HEK293 (cell line): ENCODE results near the gene SLC7A10.
A peak's percentile ranks its signal among the peaks of the same experiment; 100 is the strongest.

Experiments used
- CTCF ChIA-PET: fragments of 350-600 bp; formaldehyde crosslinking; extraction: SDS; loops from one replicate; lab custom pipeline; 2021; ENCODE audit warnings: antibody characterized with exemption; lab: Yijun Ruan, JAX
- POLR2A ChIA-PET: fragments of 300-600 bp; formaldehyde crosslinking; extraction: SDS; loops from one replicate; lab custom pipeline; 2020; ENCODE audit warnings: antibody characterized with exemption, inconsistent platforms; lab: Yijun Ruan, JAX
- H3K27ac ChIP-seq: fragments of 200-500 bp; sonication (Bioruptor generic); 2 replicates; pipeline ENCODE4 v1.5.1; 2014; ENCODE audit warnings: low read depth, low read length, control low read depth, inconsistent platforms; ENCODE audit errors: extremely low read depth
- H3K36me3 ChIP-seq, 2 experiments: fragments of 200-500 bp in 1 of 2; sonication (Bioruptor generic) in 1 of 2; 1 replicate in 1 of 2; 2 replicates in 1 of 2; pipeline ENCODE4 v1.5.1; 2014 to 2017; ENCODE audit warnings: inconsistent platforms in 2 of 2, low read length in 2 of 2; ENCODE audit not compliant: control insufficient read depth in 2 of 2, insufficient read depth in 1 of 2
- H3K4me1 ChIP-seq: fragments of 200-500 bp; sonication (Bioruptor generic); 2 replicates; pipeline ENCODE4 v1.5.1; 2014; ENCODE audit warnings: mild to moderate bottlenecking, low read length, inconsistent platforms; ENCODE audit not compliant: control insufficient read depth, insufficient read depth
- H3K4me3 ChIP-seq: 2 replicates; pipeline ENCODE4 v1.5.1; 2011; ENCODE audit warnings: low read depth, mild to moderate bottlenecking, control low read depth, low read length, moderate library complexity
- H3K9me3 ChIP-seq: fragments of 200-500 bp; sonication (Bioruptor generic); 2 replicates; pipeline ENCODE4 v1.5.1; 2014; ENCODE audit warnings: low read depth, low read length, inconsistent platforms; ENCODE audit not compliant: control insufficient read depth, insufficient read depth
- HIC1 ChIP-seq: fragments of 450-650 bp; formaldehyde crosslinking; IDR thresholded peaks from 2 replicates; pipeline ENCODE4 v1.5.1; 2016; ENCODE audit warnings: missing biosample characterization, missing genetic modification characterization
- KLF1 ChIP-seq: fragments of 450-650 bp; formaldehyde crosslinking; IDR thresholded peaks from 2 replicates; pipeline ENCODE4 v1.5.1; 2016; ENCODE audit warnings: missing biosample characterization, missing genetic modification characterization
- KLF10 ChIP-seq: fragments of 450-650 bp; IDR thresholded peaks from 2 replicates; pipeline ENCODE4 v1.5.1; 2018; ENCODE audit warnings: missing biosample characterization, mild to moderate bottlenecking, missing genetic modification characterization
- KLF16 ChIP-seq: fragments of 450-650 bp; formaldehyde crosslinking; IDR thresholded peaks from 2 replicates; pipeline ENCODE4 v1.5.1; 2017; ENCODE audit warnings: missing biosample characterization, missing genetic modification characterization
- KLF7 ChIP-seq: fragments of 450-650 bp; formaldehyde crosslinking; IDR thresholded peaks from 2 replicates; pipeline ENCODE4 v1.5.1; 2016; ENCODE audit warnings: missing biosample characterization, missing genetic modification characterization, borderline replicate concordance
- KLF9 ChIP-seq: fragments of 450-650 bp; formaldehyde crosslinking; IDR thresholded peaks from 2 replicates; pipeline ENCODE4 v1.5.1; 2016; ENCODE audit warnings: missing biosample characterization, missing genetic modification characterization, low read depth
- PRDM6 ChIP-seq: fragments of 450-650 bp; formaldehyde crosslinking; IDR thresholded peaks from 2 replicates; pipeline ENCODE4 v1.5.1; 2017; ENCODE audit warnings: missing biosample characterization, missing genetic modification characterization
- RBAK ChIP-seq: fragments of 450-650 bp; formaldehyde crosslinking; IDR thresholded peaks from 2 replicates; pipeline ENCODE4 v1.5.1; 2016; ENCODE audit warnings: missing biosample characterization, missing genetic modification characterization
- SETDB1 ChIP-seq: IDR thresholded peaks from one replicate; pipeline ENCODE4 v1.6.1; 2017; ENCODE audit warnings: mild to moderate bottlenecking, low read length, moderate library complexity, mixed read lengths; ENCODE audit not compliant: insufficient read length
- ZBTB48 ChIP-seq: fragments of 450-650 bp; formaldehyde crosslinking; IDR thresholded peaks from 2 replicates; pipeline ENCODE4 v1.5.1; 2016; ENCODE audit warnings: missing biosample characterization, missing genetic modification characterization
- ZNF121 ChIP-seq: fragments of 450-650 bp; formaldehyde crosslinking; IDR thresholded peaks from 2 replicates; pipeline ENCODE4 v1.5.1; 2016; ENCODE audit warnings: missing biosample characterization, missing genetic modification characterization
- ZNF133 ChIP-seq: fragments of 450-650 bp; formaldehyde crosslinking; IDR thresholded peaks from 2 replicates; pipeline ENCODE4 v1.5.1; 2016; ENCODE audit warnings: missing biosample characterization, missing genetic modification characterization
- ZNF157 ChIP-seq: fragments of 450-650 bp; formaldehyde crosslinking; IDR thresholded peaks from 2 replicates; pipeline ENCODE4 v1.5.1; 2016; ENCODE audit warnings: missing biosample characterization, missing genetic modification characterization
- ZNF398 ChIP-seq: fragments of 450-650 bp; formaldehyde crosslinking; IDR thresholded peaks from 2 replicates; pipeline ENCODE4 v1.5.1; 2017; ENCODE audit warnings: missing biosample characterization, missing genetic modification characterization
- ZNF561 ChIP-seq: fragments of 450-650 bp; IDR thresholded peaks from 2 replicates; pipeline ENCODE4 v1.5.1; 2018; ENCODE audit warnings: missing biosample characterization, missing genetic modification characterization, borderline replicate concordance
- ZNF624 ChIP-seq: fragments of 450-650 bp; formaldehyde crosslinking; IDR thresholded peaks from 2 replicates; pipeline ENCODE4 v1.5.1; 2017; ENCODE audit warnings: missing biosample characterization, missing genetic modification characterization
- ZNF692 ChIP-seq: fragments of 450-650 bp; formaldehyde crosslinking; IDR thresholded peaks from 2 replicates; pipeline ENCODE4 v1.5.1; 2016; ENCODE audit warnings: missing biosample characterization, missing genetic modification characterization
- ZNF707 ChIP-seq: fragments of 450-650 bp; formaldehyde crosslinking; IDR thresholded peaks from 2 replicates; pipeline ENCODE4 v1.5.1; 2016; ENCODE audit warnings: missing biosample characterization, missing genetic modification characterization
- ZNF776 ChIP-seq: fragments of 450-650 bp; formaldehyde crosslinking; IDR thresholded peaks from 2 replicates; pipeline ENCODE4 v1.5.0; 2017; ENCODE audit warnings: missing biosample characterization, missing genetic modification characterization, borderline replicate concordance
- ZNF837 ChIP-seq: fragments of 450-650 bp; formaldehyde crosslinking; IDR thresholded peaks from 2 replicates; pipeline ENCODE4 v1.5.1; 2016; ENCODE audit warnings: missing biosample characterization, missing genetic modification characterization
- ZSCAN4 ChIP-seq: fragments of 450-650 bp; formaldehyde crosslinking; IDR thresholded peaks from 2 replicates; pipeline ENCODE4 v1.5.1; 2017; ENCODE audit warnings: missing biosample characterization, missing genetic modification characterization

SLC7A10 gene

DNA sequence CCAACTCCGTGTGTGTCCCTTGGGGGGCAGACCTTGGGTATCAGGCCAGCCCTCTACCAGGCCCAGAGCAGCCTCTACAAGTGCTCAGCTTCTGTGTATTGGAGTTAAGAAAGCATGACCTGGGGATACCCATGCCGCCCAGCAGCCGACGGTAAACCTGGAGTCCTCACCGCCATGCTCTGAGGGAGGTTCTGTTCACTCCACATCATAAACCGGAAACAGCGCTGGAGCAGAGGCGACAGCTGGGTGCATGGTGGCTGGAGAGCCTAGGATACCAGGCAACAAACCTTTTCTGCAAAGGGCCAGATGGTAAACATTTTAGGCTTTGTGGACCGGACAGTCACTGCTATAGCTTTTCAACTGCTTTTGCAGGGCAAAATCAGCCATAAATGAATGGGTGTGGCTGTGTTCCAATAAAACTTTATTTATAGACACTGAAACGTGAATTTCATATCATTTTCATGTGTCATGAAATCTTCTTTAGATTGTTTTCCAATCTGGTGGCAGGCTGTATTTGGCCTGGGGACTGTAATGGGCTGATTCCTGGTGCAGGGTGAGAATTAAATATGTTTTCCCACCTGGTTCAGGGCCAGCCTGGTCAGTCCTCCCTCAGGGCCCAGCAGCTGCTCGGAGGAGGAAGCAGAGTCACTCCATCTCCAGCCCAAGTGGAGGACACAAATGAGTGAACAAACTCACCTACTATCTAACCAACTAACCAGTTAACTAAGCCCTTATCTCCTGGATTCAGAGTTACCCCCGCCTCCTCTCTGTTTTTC lies 45.8 kb upstream of the SLC7A10 start:
- CTCF ChIA-PET: interaction anchor here (0.6 to 2.4 kb wide), 6 partner anchors 9 to 1696 kb away, joined by 3 to 9 read pairs (median 4); no protein-coding TSS in a partner anchor
- H3K27ac ChIP-seq: no peak overlapping the region
- no peaks in the 10 kb centered on the region for H3K36me3 ChIP-seq
- TF ChIP-seq ZNF692 (tag by site-specific recombination): no peak
- TF ChIP-seq KLF7 (tag by site-specific recombination): 0 out of 2 replicates have a peak, but pooled peaks have one; percentile 64
- no peak for TF ChIP-seq KLF16 (tag by site-specific recombination)
- 0 out of 2 replicates have a peak, but pooled peaks have one; percentile 38 for TF ChIP-seq KLF1 (tag by site-specific recombination)
- no peak for TF ChIP-seq RBAK (tag by site-specific recombination)
- TF ChIP-seq KLF9 (tag by site-specific recombination): peak; percentile 47; the same call in 1 of the 2 replicates
- no peak for TF ChIP-seq ZNF837 (tag by site-specific recombination)
- TF ChIP-seq ZNF157 (tag by site-specific recombination): no peak
- TF ChIP-seq ZNF133 (tag by site-specific recombination): no peak
- TF ChIP-seq, all 188 proteins: peak for 3
- H3K4me1 ChIP-seq: peaks cover 10% of the 10 kb centered on the region
- H3K4me3 ChIP-seq: no peak overlapping the region
- POLR2A ChIA-PET: no interaction called here
- H3K9me3 ChIP-seq: no peaks in the 10 kb centered on the region

- no peak overlapping the region for H3K4me3 ChIP-seq
- CTCF ChIA-PET: interaction anchor here (0.6 to 2.4 kb wide), 5 partner anchors 10 to 136 kb away, joined by 3 to 9 read pairs (median 6); no protein-coding TSS in a partner anchor
- no peak overlapping the region for H3K27ac ChIP-seq
- H3K4me1 ChIP-seq: peaks cover 10% of the 10 kb centered on the region
- H3K36me3 ChIP-seq: no peaks in the 10 kb centered on the region; a peak in 1 of 3 replicates
- peak; percentile 95 for TF ChIP-seq ZNF121 (tag by site-specific recombination)
- TF ChIP-seq SETDB1: no peak
- no peak for TF ChIP-seq PRDM6 (tag by site-specific recombination)
- TF ChIP-seq ZNF561 (tag by site-specific recombination): no peak
- TF ChIP-seq KLF9 (tag by site-specific recombination): no peak
- H3K9me3 ChIP-seq: no peaks in the 10 kb centered on the region
- POLR2A ChIA-PET: no interaction called here
Measured at GRCh38 chr19:33270769-33271168, 45.1 kb upstream of the SLC7A10 start.

DNA sequence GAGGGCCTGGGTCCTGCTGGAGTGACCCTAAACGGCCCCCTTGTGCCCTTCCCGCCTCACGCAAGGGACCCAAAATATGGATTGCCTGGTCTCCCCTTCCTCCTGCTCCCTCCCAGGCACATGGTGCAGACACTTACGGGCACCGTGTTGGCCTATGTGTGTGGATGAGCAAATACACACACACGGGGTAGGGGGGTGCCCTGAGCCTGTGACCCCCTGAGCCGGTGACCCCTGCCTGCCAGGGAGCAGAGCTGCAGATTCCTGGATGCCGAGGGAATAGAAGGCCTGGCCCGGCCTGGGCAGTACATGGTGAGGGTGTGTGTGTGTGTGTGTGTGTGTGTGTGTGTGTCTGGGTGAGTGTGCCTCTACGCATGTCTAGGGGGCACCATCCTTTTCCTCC lies 43.4 kb upstream of the SLC7A10 start:
- H3K9me3 ChIP-seq: no peaks in the 10 kb centered on the region
- no peaks in the 10 kb centered on the region; a peak in 1 of 3 replicates for H3K36me3 ChIP-seq
- peaks cover 5% of the 10 kb centered on the region for H3K4me1 ChIP-seq
- ChIA-PET POLR2A (interaction anchor here (1.3 to 1.4 kb wide), 2 partner anchors 9 to 104 kb away, joined by 3 to 4 read pairs; partner anchors contain the start of gene CEBPG), CTCF (interaction anchor here (0.6 to 2.0 kb wide), 3 partner anchors 23 to 137 kb away, joined by 3 to 6 read pairs (median 3); no protein-coding TSS in a partner anchor)
- no peak overlapping the region for H3K4me3 ChIP-seq
- H3K27ac ChIP-seq: no peak overlapping the region
- TF ChIP-seq ZNF837 (tag by site-specific recombination): no peak
- no peak for TF ChIP-seq ZNF776 (tag by site-specific recombination)
- peak; percentile 42; the same call in 1 of the 2 replicates for TF ChIP-seq ZBTB48
- TF ChIP-seq ZSCAN4: peak; percentile 66; the same call in 1 of the 2 replicates
- TF ChIP-seq HIC1: 0 out of 2 replicates have a peak, but pooled peaks have one; percentile 26
- TF ChIP-seq ZNF624 (tag by site-specific recombination): no peak
- no peak for TF ChIP-seq KLF10 (tag by site-specific recombination)
- TF ChIP-seq ZNF707 (tag by site-specific recombination): no peak
- no peak for TF ChIP-seq ZNF398
